HepG2 (cell line): Measurements from ENCODE around the gene S100A9. TPM values are rescaled to one million over a fixed set of nuclear protein-coding genes. Genes with fewer than 3 reads are reported as not detected.

ENCODE experiments used
- ATAC-seq: fragments of 200-7000 bp; cut with Tn5 transposase; 3 replicates; pipeline ENCODE4 v1.9.1; 2020; ENCODE audit warnings: mild to moderate bottlenecking, moderate library complexity
- BruUV-seq: library from RNA; stranded (reverse); fragments of 400-500 nt; replicated peaks from 2 replicates; lab custom pipeline; 2021; lab: Mats Ljungman, UMichigan
- CTCF ChIA-PET: fragments of 300-600 bp; formaldehyde crosslinking; extraction: SDS; loops from one replicate; lab custom pipeline; 2021; ENCODE audit warnings: low total read pairs, inconsistent platforms, low intra/inter-chr PET ratio; lab: Yijun Ruan, JAX
- POLR2A ChIA-PET: fragments of 350-600 bp; sonication (Branson Sonifier 250); formaldehyde crosslinking; loops from one replicate; lab custom pipeline; 2020; ENCODE audit warnings: antibody characterized with exemption, inconsistent platforms; lab: Yijun Ruan, JAX
- DNase-seq: peaks from one replicate; pipeline ENCODE4 v3.0.0-alpha.2; 2015; ENCODE audit warnings: low spot score
- FAIRE-seq: peaks from 3 replicates; lab custom pipeline; 2011; peaks lifted over from hg19 to GRCh38; lab: Jason Lieb, UNC
- H2AFZ ChIP-seq: one replicate; pipeline ENCODE4 v1.6.1; 2011; ENCODE audit warnings: low read length, inconsistent platforms
- H3K27ac ChIP-seq: fragments of 300-600 bp; 3 replicates; pipeline ENCODE4 v1.8.0; 2011; ENCODE audit warnings: mixed run types, mild to moderate bottlenecking, mixed read lengths, low read length, inconsistent platforms; ENCODE audit not compliant: insufficient read depth; ENCODE audit errors: extremely low read length
- H3K27me3 ChIP-seq, 2 experiments: fragments of 200-600 bp in 1 of 2; 2 replicates in 1 of 2; 3 replicates in 1 of 2; pipeline versions ENCODE4 v1.6.0 to v1.8.0; 2011; ENCODE audit warnings: low read length in 2 of 2, mild to moderate bottlenecking in 2 of 2, moderate library complexity in 2 of 2, inconsistent platforms in 1 of 2; ENCODE audit not compliant: insufficient read depth in 2 of 2, control insufficient read depth in 1 of 2
- H3K36me3 ChIP-seq, 2 experiments: fragments of 200-600 bp in 1 of 2; replicated peaks in 1 of 2; 2 replicates in 1 of 2; 3 replicates in 1 of 2; pipeline versions ENCODE4 v1.5.1 to v1.8.0; 2011; ENCODE audit warnings: low read length in 2 of 2, inconsistent platforms in 1 of 2; ENCODE audit not compliant: insufficient read depth in 2 of 2, control insufficient read depth in 1 of 2
- H3K4me1 ChIP-seq: 2 replicates; pipeline ENCODE4 v1.5.1; 2012; ENCODE audit warnings: low read length, inconsistent platforms; ENCODE audit not compliant: insufficient read depth
- H3K4me2 ChIP-seq: 2 replicates; pipeline ENCODE4 v1.6.0; 2011; ENCODE audit warnings: low read depth, low read length, inconsistent platforms
- H3K4me3 ChIP-seq, 3 experiments: fragments of 200-600 bp in 1 of 3; sonication (generic), shearing (Covaris generic) in 1 of 3; replicated peaks in 1 of 3; 2 replicates each; pipeline ENCODE4 v1.5.1; 2011 to 2016; ENCODE audit warnings: low read length in 3 of 3, inconsistent platforms in 2 of 3, low read depth in 2 of 3, mild to moderate bottlenecking in 2 of 3, control low read depth in 1 of 3, mixed read lengths in 1 of 3; ENCODE audit not compliant: insufficient read depth in 1 of 3
- H3K79me2 ChIP-seq: one replicate; pipeline ENCODE4 v1.6.1; 2011; ENCODE audit warnings: low read length, inconsistent platforms; ENCODE audit not compliant: insufficient read depth
- H3K9ac ChIP-seq: 2 replicates; pipeline ENCODE4 v1.6.0; 2011; ENCODE audit warnings: mild to moderate bottlenecking, low read depth, low read length, inconsistent platforms; ENCODE audit not compliant: insufficient read depth
- H3K9me3 ChIP-seq: 2 replicates; pipeline ENCODE4 v1.5.1; 2012; ENCODE audit warnings: mild to moderate bottlenecking, low read length
- H4K20me1 ChIP-seq: 2 replicates; pipeline ENCODE4 v1.6.0; 2011; ENCODE audit warnings: inconsistent platforms, mild to moderate bottlenecking, low read length, moderate library complexity; ENCODE audit not compliant: insufficient read depth
- ATF4 ChIP-seq, 2 experiments: fragments of 450-650 bp in 1 of 2; sonication (generic) in 1 of 2; formaldehyde crosslinking; IDR thresholded peaks; 2 replicates each; pipeline versions ENCODE4 v1.5.0 to v1.8.0; 2020 to 2022; ENCODE audit warnings: mild to moderate bottlenecking in 1 of 2, missing genetic modification reagents in 1 of 2
- CENPBD1 ChIP-seq: sonication (generic); formaldehyde crosslinking; IDR thresholded peaks from 2 replicates; pipeline ENCODE4 v1.8.0; 2022; ENCODE audit warnings: missing genetic modification reagents, low read depth, mild to moderate bottlenecking, borderline replicate concordance
- FOXC1 ChIP-seq: sonication (generic); formaldehyde crosslinking; IDR thresholded peaks from 2 replicates; pipeline ENCODE4 v1.8.0; 2022; ENCODE audit warnings: mild to moderate bottlenecking, missing genetic modification reagents, borderline replicate concordance
- HDAC6 ChIP-seq: fragments of 200-600 bp; sonication (generic); IDR thresholded peaks from 2 replicates; pipeline ENCODE4 v1.7.0; 2017; ENCODE audit warnings: mild to moderate bottlenecking, antibody characterized with exemption, low read length, low read depth
- HNF4A ChIP-seq: sonication (generic); formaldehyde crosslinking; IDR thresholded peaks from 2 replicates; pipeline ENCODE4 v1.4.0; 2020; ENCODE audit warnings: missing genetic modification reagents
- IRX3 ChIP-seq: sonication (generic); formaldehyde crosslinking; IDR thresholded peaks from 2 replicates; pipeline ENCODE4 v1.8.1; 2023; ENCODE audit warnings: mild to moderate bottlenecking, low read depth, missing genetic modification reagents, borderline replicate concordance
- KLF16 ChIP-seq, 2 experiments: sonication (generic) in 1 of 2; formaldehyde crosslinking in 1 of 2; IDR thresholded peaks; 2 replicates each; pipeline versions ENCODE4 v1.6.1 to v1.8.0; 2016 to 2023; ENCODE audit warnings: missing genetic modification reagents in 2 of 2, missing compliant biosample characterization in 1 of 2
- KLF6 ChIP-seq: IDR thresholded peaks from 2 replicates; pipeline ENCODE4 v1.8.0; 2016; ENCODE audit warnings: missing biosample characterization, missing genetic modification reagents
- NFE2L1 ChIP-seq: sonication (generic); formaldehyde crosslinking; IDR thresholded peaks from 2 replicates; pipeline ENCODE4 v1.4.0; 2020; ENCODE audit warnings: missing genetic modification reagents, mild to moderate bottlenecking, borderline replicate concordance
- PRMT3 ChIP-seq: sonication (generic); formaldehyde crosslinking; IDR thresholded peaks from 2 replicates; pipeline ENCODE4 v1.8.1; 2022; ENCODE audit warnings: low read depth, mild to moderate bottlenecking, moderate library complexity, missing genetic modification reagents, borderline replicate concordance
- SAFB2 ChIP-seq: sonication (generic); formaldehyde crosslinking; IDR thresholded peaks from 2 replicates; pipeline ENCODE4 v1.5.1; 2020; ENCODE audit warnings: missing genetic modification reagents, low read depth, mild to moderate bottlenecking, borderline replicate concordance
- SOX6 ChIP-seq, 2 experiments: fragments of 450-650 bp in 1 of 2; sonication (generic) in 1 of 2; formaldehyde crosslinking in 1 of 2; IDR thresholded peaks; 2 replicates each; pipeline versions ENCODE4 v1.4.0 to v1.6.1; 2017 to 2020; ENCODE audit warnings: antibody characterized with exemption in 1 of 2, mild to moderate bottlenecking in 1 of 2, missing genetic modification reagents in 1 of 2
- U2AF2 ChIP-seq: fragments of 200-400 bp; formaldehyde crosslinking; IDR thresholded peaks from 2 replicates; pipeline ENCODE4 v1.6.1; 2017; ENCODE audit warnings: low read depth, mild to moderate bottlenecking, low read length
- WGBS: methylation state at CpG from one replicate; pipeline ENCODE4 v1.1.6; 2017; ENCODE audit warnings: low lambda C conversion rate; 5-methylcytosine and 5-hydroxymethylcytosine counted together
- in situ Hi-C: cut with HindIII; loops from 2 replicates; pipeline ENCODE4 v1.10.0; 2017; ENCODE audit warnings: low pct_unique_long_range_greater_than_20kb; ENCODE audit not compliant: extremely low pct_ligation_motif_present
- intact Hi-C: fragments of 100-400 bp; cut with micrococcal nuclease; formaldehyde crosslinking; loops from one replicate; pipeline ENCODE4 v1.10.0; 2022; ENCODE audit not compliant: unreplicated experiment
- polyA plus RNA-seq, 8 experiments: library from polyadenylated mRNA; depleted of rRNA in 3 of 8; stranded (reverse) in 7 of 8; unstranded in 1 of 8; fragments of >200 nt; fragmentation: Illumina TruSeq in 4 of 8; extraction: Trizol in 4 of 8; gene quantifications; 2 replicates each; pipeline versions ENCODE4 v1.2.1 to v1.2.3, GENCODE V29; 2011 to 2016; ENCODE audit warnings: low read depth in 4 of 8, missing spikeins in 1 of 8, mixed read lengths in 1 of 8; ENCODE audit not compliant: insufficient read depth in 1 of 8
- total RNA-seq, 5 experiments: library from RNA; depleted of rRNA; stranded (reverse); fragments of >200 nt; fragmentation: Illumina TruSeq; extraction: Trizol; gene quantifications; 2 replicates each; pipeline ENCODE4 v1.2.3, GENCODE V29; 2016; ENCODE audit warnings: low read depth in 1 of 5

S100A9 gene
- total and polyA plus RNA-seq, 2 of the 13 experiments (the other 11 are each of a cell fraction or from before 2014, with no cell fraction given) = 0.31 to 0.69 TPM

GRCh38 chr1:153367090-153367489 lies 9.4 kb downstream of the S100A9 start:
- H3K4me2 ChIP-seq = no peak overlapping the region
- no peaks in the 10 kb centered on the region for H3K4me1 ChIP-seq
- H3K79me2 ChIP-seq = no peaks in the 10 kb centered on the region
- in situ Hi-C loops (no loop called here), intact Hi-C loops (no loop called here)
- no TSS peak for BruUV-seq
- no peak overlapping the region for H3K27ac ChIP-seq
- H4K20me1 ChIP-seq = no peaks in the 10 kb centered on the region
- no peak overlapping the region for H3K4me3 ChIP-seq
- H3K9ac ChIP-seq = no peak overlapping the region
- no peaks in the 10 kb centered on the region for H3K36me3 ChIP-seq
- DNase-seq (no peak), FAIRE-seq (no peak), ATAC-seq (no peak)
- no peak overlapping the region for H2AFZ ChIP-seq
- WGBS = 2% methylated on average over 2 of the region's 2 CpGs
- H3K9me3 ChIP-seq = no peaks in the 10 kb centered on the region
- ChIA-PET POLR2A (no interaction called here), CTCF (no interaction called here)
- peaks cover 1 to 5% of the 10 kb centered on the region in 2 experiments; a peak in 1 of 5 replicates for H3K27me3 ChIP-seq
- TF ChIP-seq SAFB2 (CRISPR knock-in tag) = no peak
- no peak for TF ChIP-seq IRX3
- no peak for TF ChIP-seq HDAC6

- TF ChIP-seq ATF4 (CRISPR knock-in tag; IDR thresholded peaks at IDR 0.05) = no peak
- TF ChIP-seq FOXC1 (CRISPR knock-in tag) = no peak
- TF ChIP-seq PRMT3 = no peak
- TF ChIP-seq NFE2L1 (CRISPR knock-in tag) = no peak
- no peak for TF ChIP-seq KLF6
- TF ChIP-seq CENPBD1 (CRISPR knock-in tag) = no peak
- no peak for TF ChIP-seq U2AF2
- no peak for TF ChIP-seq SOX6 (IDR thresholded peaks at IDR 0.05)
- no peak for TF ChIP-seq SOX6 (CRISPR knock-in tag; IDR thresholded peaks at IDR 0.05)
- TF ChIP-seq HNF4A (CRISPR knock-in tag) = no peak
- TF ChIP-seq KLF16 (CRISPR knock-in tag; IDR thresholded peaks at IDR 0.05) = no peak
- TF ChIP-seq, all 625 proteins: peak for 0
- no peak overlapping the region for H2AFZ ChIP-seq
- H3K4me2 ChIP-seq = no peak overlapping the region
- ATAC-seq = no peak
- H3K9me3 ChIP-seq = no peaks in the 10 kb centered on the region
- ChIA-PET POLR2A (no interaction called here), CTCF (no interaction called here)
- no TSS peak for BruUV-seq
- H3K79me2 ChIP-seq = no peaks in the 10 kb centered on the region
- 2% methylated on average over 2 of the region's 2 CpGs for WGBS
- FAIRE-seq = no peak
- intact Hi-C loops = no loop called here
- H3K27me3 ChIP-seq = peaks cover 1 to 5% of the 10 kb centered on the region in 2 experiments; a peak in 1 of 5 replicates
- H3K4me1 ChIP-seq = no peaks in the 10 kb centered on the region
- H3K27ac ChIP-seq = no peak overlapping the region
- no peak overlapping the region for H3K4me3 ChIP-seq
- DNase-seq = no peak
- in situ Hi-C loops = no loop called here
- H4K20me1 ChIP-seq = no peaks in the 10 kb centered on the region
- no peaks in the 10 kb centered on the region for H3K36me3 ChIP-seq
- H3K9ac ChIP-seq = no peak overlapping the region
Measured at GRCh38 chr1:153368495-153368894, 10.8 kb downstream of the S100A9 start.
